NCI-H2227 (cell line): ENCODE data around the gene NINL.
A peak's percentile ranks its signal among the peaks of the same experiment; 100 is the strongest.

Source experiments
- DNase-seq: peaks from one replicate; lab custom pipeline; 2025; ENCODE audit not compliant: unreplicated experiment; lab: John Stamatoyannopoulos, UW

The NINL gene

DNA sequence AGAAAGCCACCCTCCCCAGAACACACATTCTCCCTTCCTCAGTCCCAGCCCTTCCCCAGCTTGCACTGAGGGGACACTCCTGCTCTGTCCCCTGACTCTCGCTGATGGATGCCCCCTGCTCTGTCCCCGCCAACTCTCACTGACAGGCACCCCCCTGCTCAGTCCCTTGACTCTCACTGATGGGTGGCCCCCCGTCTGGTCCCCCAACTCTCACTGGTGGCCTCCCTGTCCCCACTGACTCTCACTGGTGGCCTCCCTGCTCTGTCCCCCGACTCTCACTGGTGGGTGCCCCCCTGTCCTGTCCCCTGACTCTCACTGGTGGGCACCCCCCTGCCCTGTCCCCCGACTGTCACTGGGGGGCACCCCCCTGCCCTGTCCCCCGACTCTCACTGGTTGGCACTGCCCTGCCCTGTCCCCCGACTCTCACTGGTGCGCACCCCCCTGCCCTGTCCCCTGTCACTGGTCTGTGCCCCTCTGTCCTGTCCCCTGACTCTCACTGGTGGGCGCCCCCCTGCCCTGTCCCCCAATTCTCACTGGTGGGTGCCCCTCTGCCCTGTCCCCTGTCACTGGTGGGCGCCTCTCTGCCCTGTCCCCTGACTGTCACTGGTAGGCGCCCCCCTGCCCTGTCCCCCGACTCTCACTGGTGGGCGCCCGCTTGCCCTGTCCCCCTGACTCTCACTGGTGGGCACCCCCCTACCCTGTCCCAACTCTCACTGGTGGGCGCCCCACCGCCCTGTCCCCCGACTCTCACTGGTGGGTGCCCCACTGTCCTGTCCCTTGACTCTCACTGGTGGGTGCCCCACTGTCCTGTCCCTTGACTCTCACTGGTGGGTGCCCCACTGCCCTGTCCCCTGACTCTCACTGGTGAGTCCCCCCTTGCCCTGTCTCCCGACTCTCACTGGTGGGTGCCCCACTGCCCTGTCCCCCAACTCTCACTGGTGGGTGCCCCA lies 116.9 kb downstream of the NINL start:
- no peak for DNase-seq

DNA sequence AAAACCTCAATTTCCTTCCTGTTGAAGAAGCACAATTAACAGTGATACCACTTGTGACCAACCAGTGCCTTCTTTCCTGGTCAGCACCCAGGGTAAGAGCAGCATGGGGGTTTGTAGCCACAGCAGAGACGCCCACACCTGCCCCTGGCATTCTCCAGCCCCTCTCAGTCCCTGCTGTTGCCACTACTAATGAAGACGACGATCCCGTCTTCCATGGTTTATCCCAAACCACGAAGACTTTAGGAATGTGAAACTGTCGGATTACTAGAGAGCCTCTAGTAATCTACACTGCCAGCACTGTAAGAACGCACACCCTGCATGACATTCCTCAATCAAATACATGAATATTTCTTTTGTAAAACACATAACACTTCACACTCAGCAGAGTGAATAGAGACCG lies 117.9 kb downstream of the NINL start:
- DNase-seq = no peak

- DNase-seq = no peak
Measured at GRCh38 chr20:25466846-25467245, 118.5 kb downstream of the NINL start.

DNA sequence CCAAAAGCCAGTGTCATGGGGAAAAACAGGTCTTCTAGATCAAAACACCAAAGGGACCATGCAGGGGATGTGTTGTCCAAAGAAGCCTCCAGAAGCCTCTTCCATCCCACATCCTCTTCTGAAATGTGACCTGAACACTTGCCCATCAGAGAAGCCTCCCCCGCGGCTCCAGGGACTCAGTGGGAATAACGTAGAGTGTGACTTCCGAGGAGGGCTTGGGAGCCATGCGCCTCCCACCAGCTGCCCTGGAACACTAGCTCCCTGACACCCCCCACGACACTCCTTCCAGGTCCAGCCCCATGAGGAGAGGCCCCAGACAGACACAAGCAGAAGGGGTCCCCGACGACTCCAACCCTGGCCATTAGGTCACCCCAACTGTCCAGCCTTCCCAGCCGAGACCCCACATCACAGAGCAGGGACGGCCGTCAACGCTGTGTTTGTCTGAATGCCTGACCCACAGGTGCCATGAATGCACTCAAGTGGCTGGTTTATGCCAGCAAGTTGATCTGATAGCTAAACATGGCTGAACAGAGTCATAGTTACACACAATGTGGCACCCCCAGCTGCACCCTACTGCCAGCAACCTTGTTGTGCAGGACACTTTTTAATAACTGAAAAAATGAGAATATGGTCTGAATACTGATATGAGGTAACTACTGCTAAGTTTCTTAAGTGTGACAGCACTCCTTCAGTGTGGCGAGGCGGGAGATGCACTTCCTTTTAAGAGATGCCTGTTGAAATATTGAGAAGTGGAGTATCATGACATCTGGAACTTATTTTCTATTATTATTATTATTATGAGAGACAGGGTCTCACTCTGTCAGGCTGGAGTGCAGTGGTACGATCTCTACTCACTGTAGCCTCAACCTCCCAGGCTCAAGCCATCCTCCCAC lies 119.8 kb downstream of the NINL start:
- no peak for DNase-seq

DNA sequence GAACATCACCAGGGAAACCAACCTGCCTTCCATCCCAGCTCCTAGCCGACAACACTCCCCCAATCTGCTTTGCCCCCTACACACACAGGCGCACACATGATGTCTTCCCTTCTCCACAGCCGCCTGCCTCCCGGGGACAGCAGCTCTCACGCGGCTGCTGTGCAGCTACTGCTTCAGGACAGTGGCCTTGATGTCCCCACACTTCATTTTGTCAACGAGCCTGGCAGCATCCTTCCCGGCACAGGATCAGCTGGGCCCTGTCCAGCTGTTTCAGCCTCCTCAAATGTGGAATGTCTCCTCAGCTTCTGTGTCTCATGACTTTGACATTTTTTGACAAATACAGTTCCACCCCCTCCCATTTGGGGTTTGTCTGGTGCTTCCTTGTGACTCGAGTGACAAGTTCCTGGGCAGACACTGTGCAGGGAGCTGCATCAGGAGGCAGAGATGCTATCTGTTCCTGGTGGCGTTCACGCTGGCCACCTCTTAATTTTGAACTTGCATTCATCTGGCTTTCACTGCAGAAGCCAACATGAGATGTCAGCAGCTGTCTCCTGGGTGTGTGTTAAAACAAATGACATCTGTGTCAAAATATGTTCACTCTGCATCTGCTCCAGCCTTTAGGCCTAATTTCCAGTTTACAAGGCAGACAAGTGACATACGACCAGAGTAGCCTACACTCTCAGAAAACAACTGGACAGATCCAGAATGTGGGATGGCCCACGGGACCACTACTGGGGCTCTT lies 120.7 kb downstream of the NINL start:
- no peak for DNase-seq

DNA sequence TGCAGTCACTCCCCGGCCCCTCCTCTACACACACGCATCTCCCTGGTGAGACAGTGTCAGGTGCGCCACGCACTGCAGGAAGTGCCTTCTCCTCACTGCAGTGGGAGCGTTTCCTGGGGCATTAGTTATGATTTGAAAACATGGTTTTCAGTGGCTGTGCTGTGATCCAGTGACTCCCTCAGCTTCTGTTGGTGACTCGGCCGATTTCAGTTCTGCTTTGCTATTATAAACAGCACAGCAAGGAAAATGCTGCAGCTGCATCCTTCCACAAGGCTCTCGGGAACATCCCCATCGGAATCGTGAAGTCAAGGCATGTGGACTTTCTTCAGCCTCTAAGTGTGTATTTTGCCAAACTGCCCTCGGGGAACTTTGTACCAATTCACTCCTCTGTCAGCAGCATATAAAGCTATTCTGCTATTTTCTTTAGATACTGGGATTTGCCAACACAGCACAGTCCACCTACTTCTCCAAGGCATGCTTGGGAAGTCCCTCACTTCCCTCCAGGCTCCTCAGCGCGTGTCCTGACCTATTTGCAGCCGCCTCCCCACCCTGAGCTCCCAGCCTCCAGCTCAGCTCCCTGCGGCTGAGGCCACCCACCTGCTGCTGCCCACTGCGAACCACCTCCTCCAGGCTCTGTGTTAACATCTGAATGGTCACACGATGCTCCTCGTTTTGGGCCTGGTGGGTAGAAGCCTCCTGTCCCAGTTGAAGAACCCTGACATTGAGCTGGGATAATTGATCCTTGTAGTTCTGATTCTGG lies 123.4 kb downstream of the NINL start:
- DNase-seq = no peak

DNA sequence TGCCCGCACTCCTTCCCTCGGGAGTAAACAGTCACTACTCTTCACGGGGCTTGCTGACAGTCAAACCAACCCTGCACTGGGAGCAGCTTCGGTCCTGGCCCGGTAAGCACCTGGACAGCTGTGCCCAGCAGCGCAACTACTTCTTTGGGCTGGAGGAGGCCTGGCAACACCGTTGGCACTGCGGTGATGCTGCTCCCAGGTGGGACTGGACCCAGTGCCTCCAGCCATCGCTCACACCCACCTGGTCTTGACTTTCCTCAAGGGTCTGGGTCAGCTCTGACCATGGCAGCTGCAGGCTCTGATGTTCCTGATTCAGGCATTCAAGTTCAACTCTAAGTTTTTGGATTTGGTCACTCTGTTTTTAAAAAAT lies 124.1 kb downstream of the NINL start:
- no peak for DNase-seq

GRCh38 chr20:25460566-25461280 lies 124.6 kb downstream of the NINL start:
- DNase-seq = no peak

- DNase-seq = no peak
Measured at GRCh38 chr20:25459916-25460535, 125.3 kb downstream of the NINL start.

DNA sequence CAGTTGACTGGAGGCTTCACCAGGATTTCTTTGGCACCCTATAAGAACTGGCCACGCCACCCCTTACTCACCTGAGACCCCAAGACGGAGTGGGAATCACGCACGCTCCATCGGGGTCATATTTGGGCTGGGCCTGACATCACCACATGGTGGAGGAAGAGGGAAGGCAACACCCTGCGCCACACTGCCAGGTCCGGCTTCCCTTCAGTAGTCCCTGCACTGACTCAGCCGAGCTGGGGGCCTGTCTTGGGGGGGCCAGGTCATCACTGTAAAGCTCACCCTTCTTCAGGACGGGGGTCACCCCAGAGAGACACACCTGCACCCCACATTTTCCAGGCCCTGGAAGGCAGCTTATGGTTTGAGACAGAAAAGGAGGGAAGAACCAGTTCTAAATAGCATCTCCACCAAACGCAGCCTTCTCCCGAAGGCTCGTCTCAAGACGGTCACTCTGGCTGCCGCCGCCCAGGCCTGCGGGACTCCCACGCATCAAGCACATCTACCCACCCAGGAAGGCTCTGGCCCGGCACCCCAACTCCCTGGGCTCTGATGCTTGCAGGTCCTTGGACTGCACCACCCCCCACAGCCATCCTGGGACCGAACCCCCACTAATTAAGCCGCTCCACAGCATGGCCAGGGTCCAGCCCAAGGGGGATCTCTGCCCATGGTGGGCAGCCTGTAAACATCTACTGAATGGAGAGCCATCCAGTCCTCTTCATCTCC lies 126.1 kb downstream of the NINL start:
- no peak for DNase-seq

GRCh38 chr20:25457886-25458680 lies 127.2 kb downstream of the NINL start:
- no peak for DNase-seq

- no peak for DNase-seq
Measured at GRCh38 chr20:25454153-25454900, 131.0 kb downstream of the NINL start.

- DNase-seq = peak; percentile 95
Measured at GRCh38 chr20:25453035-25453810, 132.1 kb downstream of the NINL start.

GRCh38 chr20:25452333-25452732 lies 133.0 kb downstream of the NINL start:
- DNase-seq = no peak

DNA sequence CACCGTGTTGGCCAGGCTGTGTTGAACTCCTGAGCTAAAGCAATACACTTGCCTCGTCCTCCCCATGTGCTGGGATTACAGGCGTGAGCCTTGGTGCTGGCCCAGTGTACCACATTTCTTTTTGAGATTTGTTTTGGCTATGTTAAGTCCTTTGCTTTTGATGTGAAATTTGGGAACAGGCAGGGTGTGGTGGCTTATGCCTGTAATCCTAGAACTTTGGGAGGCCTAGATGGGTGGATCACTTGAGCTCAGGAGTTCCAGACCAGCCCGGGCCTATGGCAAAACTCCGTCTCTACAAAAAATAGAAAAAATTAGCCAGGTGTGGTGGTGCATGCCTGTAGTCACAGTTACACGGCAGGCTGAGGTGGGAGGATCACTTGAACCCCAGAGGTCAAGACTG lies 137.7 kb downstream of the NINL start:
- DNase-seq = no peak

GRCh38 chr20:25444556-25444955 lies 140.8 kb downstream of the NINL start:
- DNase-seq = no peak

DNA sequence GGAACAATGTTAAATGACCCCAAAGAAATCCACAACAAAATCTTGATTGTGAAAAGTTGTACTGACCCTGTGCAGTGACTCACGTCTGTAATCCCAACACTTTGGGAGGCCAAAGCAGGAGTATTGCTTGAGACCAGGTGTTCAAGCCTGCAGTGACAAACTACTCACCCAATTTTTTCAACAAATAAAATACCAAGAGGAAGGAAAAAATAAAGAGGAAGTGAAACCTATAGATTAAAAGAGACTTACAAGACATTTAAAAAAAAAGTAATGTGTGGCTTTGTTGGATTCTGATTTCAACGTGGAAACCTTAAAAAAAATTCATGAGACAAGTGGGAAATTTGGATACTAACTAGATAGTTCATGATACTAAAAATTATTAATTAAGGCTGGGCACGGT lies 146.0 kb downstream of the NINL start:
- DNase-seq = no peak
